Tibial nerve (tissue), 4 donors: ENCODE data around the gene SULF2. TPM values are rescaled to one million over a fixed set of nuclear protein-coding genes. Genes with fewer than 3 reads are reported as not detected.
"Not testable (repeated sequence)": the region's sequence is repeated elsewhere in the genome, so short reads cannot be mapped to it uniquely, and the experiment has no call there.

Source experiments
- DNase-seq, 2 donors: peaks; one replicate each; pipeline ENCODE4 v3.0.0-alpha.2; 2019; ENCODE audit warnings: low spot score in 2 of 2
- H3K27ac ChIP-seq, 4 donors: fragments of 200-600 bp; sonication (generic) in 3 of 4; one replicate each; pipeline ENCODE4 v1.5.1; 2017 to 2019; ENCODE audit warnings: mild to moderate bottlenecking in 1 of 4
- H3K27me3 ChIP-seq, 2 donors: fragments of 200-600 bp; sonication (generic) in 1 of 2; one replicate each; pipeline versions ENCODE4 v1.5.1 to v1.6.0; 2017 to 2019
- H3K36me3 ChIP-seq, 3 donors: fragments of 200-600 bp; sonication (generic); one replicate each; pipeline ENCODE4 v1.5.1; 2018 to 2019
- H3K4me1 ChIP-seq, 4 donors: fragments of 200-600 bp; sonication (generic) in 3 of 4; one replicate each; pipeline ENCODE4 v1.5.1; 2017 to 2019
- H3K4me3 ChIP-seq, 4 donors: fragments of 200-600 bp; sonication (generic) in 3 of 4; one replicate each; pipeline ENCODE4 v1.5.1; 2017 to 2019; ENCODE audit warnings: mild to moderate bottlenecking in 1 of 4, moderate library complexity in 1 of 4
- H3K9me3 ChIP-seq, 4 donors: fragments of 200-600 bp; sonication (generic) in 3 of 4; one replicate each; pipeline ENCODE4 v1.5.1; 2017 to 2019
- CTCF ChIP-seq, 5 experiments: fragments of 200-600 bp in 3 of 5; fragments of 450-650 bp in 2 of 5; sonication (generic) in 3 of 5; IDR thresholded peaks; one replicate each; pipeline ENCODE4 v1.5.1; 2016 to 2019; ENCODE audit warnings: antibody characterized with exemption in 5 of 5, mild to moderate bottlenecking in 3 of 5, moderate library complexity in 2 of 5
- EP300 ChIP-seq, 2 donors: sonication (generic); formaldehyde crosslinking; IDR thresholded peaks; one replicate each; pipeline ENCODE4 v1.6.1; 2017; ENCODE audit warnings: antibody characterized with exemption in 2 of 2, mild to moderate bottlenecking in 1 of 2
- POLR2A ChIP-seq, 2 donors: fragments of 450-650 bp; IDR thresholded peaks; one replicate each; pipeline ENCODE4 v1.6.1; 2017; ENCODE audit warnings: antibody characterized with exemption in 2 of 2, mild to moderate bottlenecking in 2 of 2, moderate library complexity in 2 of 2
- WGBS, 2 donors: methylation state at CpG; one replicate each; pipeline ENCODE4 v1.1.5; 2018; 5-methylcytosine and 5-hydroxymethylcytosine counted together
- total RNA-seq, 4 donors: library from RNA; depleted of rRNA; stranded (reverse); fragments of >200 nt; gene quantifications; one replicate each; pipeline ENCODE4 v1.1.0, GENCODE V29; 2016

SULF2 gene
- total RNA-seq, 4 donors from 2014 or later = 40.9 to 75.3 (median 59.8) TPM

- H3K36me3 ChIP-seq = no peaks in the 10 kb centered on the region
- 74 to 77% methylated on average over 17 of the region's 17 CpGs for WGBS, 2 donors
- DNase-seq = no peak
- no peak overlapping the region for H3K27ac ChIP-seq
- peaks cover 0 to 21% (median 0%) of the 10 kb centered on the region in 4 donors for H3K4me1 ChIP-seq
- no peak overlapping the region for H3K4me3 ChIP-seq
- H3K9me3 ChIP-seq = no peaks in the 10 kb centered on the region
- no peaks in the 10 kb centered on the region for H3K27me3 ChIP-seq
- TF ChIP-seq POLR2A (IDR thresholded peaks at IDR 0.05) = no peak
- no peak for TF ChIP-seq CTCF (IDR thresholded peaks at IDR 0.05)
- TF ChIP-seq EP300 (IDR thresholded peaks at IDR 0.05) = no peak
These were observed 10.1 kb upstream of the SULF2 start for GRCh38 chr20:47795214-47795907.

GRCh38 chr20:47794264-47794663 lies 9.0 kb upstream of the SULF2 start:
- not testable (repeated sequence) for H3K36me3 ChIP-seq, H3K4me3 ChIP-seq, H3K27ac ChIP-seq, H3K27me3 ChIP-seq, DNase-seq, H3K9me3 ChIP-seq
- peaks cover 0 to 32% (median 0%) of the 10 kb centered on the region in 4 donors for H3K4me1 ChIP-seq
- WGBS, 2 donors = 97 to 98% methylated on average over 6 of the region's 6 CpGs

GRCh38 chr20:47792021-47792618 lies 6.8 kb upstream of the SULF2 start:
- DNase-seq = peak; percentile 72 to 92
- peaks cover 0 to 37% (median 0%) of the 10 kb centered on the region in 4 donors for H3K4me1 ChIP-seq
- WGBS, 2 donors = 52 to 54% methylated on average over 8 to 9 of the region's 9 CpGs

GRCh38 chr20:47791084-47791599 lies 5.9 kb upstream of the SULF2 start:
- H3K4me1 ChIP-seq = peaks cover 0 to 43% (median 3%) of the 10 kb centered on the region in 4 donors

More at GRCh38 chr20:47792021-47792618, 6.8 kb upstream of the SULF2 start:
- H3K36me3 ChIP-seq = no peaks in the 10 kb centered on the region
- H3K27me3 ChIP-seq = no peaks in the 10 kb centered on the region
- H3K4me3 ChIP-seq = no peak overlapping the region
- TF ChIP-seq EP300 (IDR thresholded peaks at IDR 0.05) (peak in 1 of 2 donors; percentile 85), CTCF (IDR thresholded peaks at IDR 0.05) (no peak)
- H3K9me3 ChIP-seq = no peaks in the 10 kb centered on the region
- peak overlapping the region in 2 of 4 donors; percentile 42 to 50 for H3K27ac ChIP-seq

GRCh38 chr20:47790580-47790965 lies 5.3 kb upstream of the SULF2 start:
- 82 to 88% methylated on average over 5 of the region's 5 CpGs for WGBS, 2 donors
- H3K4me3 ChIP-seq = no peak overlapping the region
- no peaks in the 10 kb centered on the region for H3K36me3 ChIP-seq
- no peaks in the 10 kb centered on the region for H3K27me3 ChIP-seq
- H3K27ac ChIP-seq = no peak overlapping the region
- TF ChIP-seq CTCF (IDR thresholded peaks at IDR 0.05) (no peak), POLR2A (IDR thresholded peaks at IDR 0.05) (no peak), EP300 (IDR thresholded peaks at IDR 0.05) (no peak)
- DNase-seq = no peak
- no peaks in the 10 kb centered on the region for H3K9me3 ChIP-seq
- H3K4me1 ChIP-seq = peaks cover 0 to 48% (median 3%) of the 10 kb centered on the region in 4 donors

More at GRCh38 chr20:47791084-47791599, 5.9 kb upstream of the SULF2 start:
- no peaks in the 10 kb centered on the region for H3K36me3 ChIP-seq
- H3K27ac ChIP-seq = peak overlapping the region in 1 of 4 donors; percentile 50
- WGBS, 2 donors = 95 to 98% methylated on average over 2 of the region's 2 CpGs
- no peaks in the 10 kb centered on the region for H3K27me3 ChIP-seq
- DNase-seq = no peak
- H3K9me3 ChIP-seq = no peaks in the 10 kb centered on the region
- H3K4me3 ChIP-seq = no peak overlapping the region
- TF ChIP-seq POLR2A (IDR thresholded peaks at IDR 0.05) (no peak), CTCF (IDR thresholded peaks at IDR 0.05) (no peak), EP300 (IDR thresholded peaks at IDR 0.05) (no peak)
